GM19328 (cell line): ENCODE measurements around the gene FLCN.
A peak's percentile ranks its signal among the peaks of the same experiment; 100 is the strongest.

ENCODE experiments used
- ATAC-seq: cut with Tn5 transposase; IDR thresholded peaks from one replicate; pipeline ENCODE4 v1.9.1; 2021; ENCODE audit warnings: mild to moderate bottlenecking, moderate library complexity; ENCODE audit not compliant: unreplicated experiment

FLCN gene

GRCh38 chr17:17239832-17240231 lies 2.9 kb upstream of the FLCN start:
- ATAC-seq: no peak

DNA sequence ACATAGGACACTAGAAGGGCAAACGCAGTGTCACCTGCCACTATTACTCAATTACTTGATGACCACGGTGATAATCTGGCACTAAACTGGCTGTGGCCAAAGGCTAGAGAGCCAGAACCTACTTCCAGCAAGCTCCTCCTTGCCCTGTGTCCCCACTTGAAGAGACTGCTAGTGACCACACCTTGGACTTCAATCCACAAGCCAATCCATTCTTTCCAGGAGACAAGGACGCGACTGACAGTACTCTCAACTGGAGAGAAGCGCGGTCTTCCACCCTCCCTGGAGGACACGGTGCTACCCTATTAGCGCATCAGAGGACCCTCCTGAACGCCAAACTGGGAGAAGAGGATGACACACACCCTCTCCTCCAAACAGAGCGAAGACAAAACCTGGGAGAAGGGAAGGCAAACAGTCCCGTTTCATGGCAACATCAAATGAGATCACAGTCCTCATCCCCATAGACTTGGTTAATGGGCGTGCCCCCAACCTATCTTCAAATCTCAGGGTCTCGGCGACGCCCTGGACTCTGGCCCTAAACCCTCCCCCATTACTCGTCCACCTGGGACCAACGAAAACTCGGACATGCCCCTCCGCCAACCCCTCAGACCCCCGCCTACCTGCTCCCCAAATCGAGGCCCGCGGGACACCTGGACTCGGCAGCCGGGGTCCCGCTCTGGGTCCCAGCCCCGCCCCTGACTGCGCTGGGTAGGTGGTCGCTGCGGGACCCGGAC lies 508 bp downstream of the FLCN start:
- ATAC-seq: peak; percentile 18

DNA sequence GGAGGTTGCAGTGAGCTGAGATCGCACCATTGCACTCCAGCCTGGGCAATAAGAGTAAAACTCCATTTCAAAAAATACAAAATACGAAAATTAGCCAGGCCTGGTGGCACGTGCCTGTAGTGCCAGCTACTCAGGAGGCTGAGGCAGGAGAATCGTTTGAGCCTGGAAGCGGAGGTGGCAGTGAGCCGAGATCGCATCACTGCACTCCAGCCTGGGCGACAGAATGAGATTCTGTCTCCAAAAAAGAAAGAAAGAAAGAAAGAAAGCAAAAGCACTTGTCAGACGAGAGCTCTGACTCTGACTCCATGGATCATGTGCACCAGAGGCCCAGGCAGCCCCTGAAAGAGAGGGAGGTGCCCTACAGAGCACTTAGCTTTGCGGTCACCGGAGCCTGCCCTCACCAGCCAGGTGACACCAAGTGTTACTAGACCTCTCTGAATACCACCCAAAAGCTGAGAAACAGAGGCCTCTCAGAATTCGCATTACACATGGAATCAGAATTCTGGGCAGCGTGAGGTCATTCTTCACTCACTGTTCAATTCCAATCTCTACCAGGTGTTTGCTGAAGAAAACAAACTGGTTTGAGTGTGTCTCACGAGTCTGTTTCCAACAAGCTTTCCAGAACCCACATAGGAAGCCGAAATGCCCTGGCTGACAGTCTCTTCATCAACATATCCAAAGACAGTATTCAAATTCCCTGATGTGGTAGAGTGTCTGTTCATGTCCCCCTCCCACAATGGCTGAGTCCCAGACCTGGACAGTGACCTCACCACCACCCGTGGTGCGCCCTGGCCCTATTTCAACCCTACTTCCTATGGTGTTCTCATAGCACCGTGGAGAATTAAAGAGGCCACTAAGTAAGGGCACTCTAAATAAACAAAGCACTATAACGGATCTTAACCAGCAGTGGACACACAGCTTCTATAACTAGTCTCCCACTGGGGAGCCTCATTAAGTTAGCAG lies 1.5 kb downstream of the FLCN start:
- ATAC-seq: no peak

- no peak for ATAC-seq
These were observed 4.7 kb downstream of the FLCN start for GRCh38 chr17:17232303-17232621.

DNA sequence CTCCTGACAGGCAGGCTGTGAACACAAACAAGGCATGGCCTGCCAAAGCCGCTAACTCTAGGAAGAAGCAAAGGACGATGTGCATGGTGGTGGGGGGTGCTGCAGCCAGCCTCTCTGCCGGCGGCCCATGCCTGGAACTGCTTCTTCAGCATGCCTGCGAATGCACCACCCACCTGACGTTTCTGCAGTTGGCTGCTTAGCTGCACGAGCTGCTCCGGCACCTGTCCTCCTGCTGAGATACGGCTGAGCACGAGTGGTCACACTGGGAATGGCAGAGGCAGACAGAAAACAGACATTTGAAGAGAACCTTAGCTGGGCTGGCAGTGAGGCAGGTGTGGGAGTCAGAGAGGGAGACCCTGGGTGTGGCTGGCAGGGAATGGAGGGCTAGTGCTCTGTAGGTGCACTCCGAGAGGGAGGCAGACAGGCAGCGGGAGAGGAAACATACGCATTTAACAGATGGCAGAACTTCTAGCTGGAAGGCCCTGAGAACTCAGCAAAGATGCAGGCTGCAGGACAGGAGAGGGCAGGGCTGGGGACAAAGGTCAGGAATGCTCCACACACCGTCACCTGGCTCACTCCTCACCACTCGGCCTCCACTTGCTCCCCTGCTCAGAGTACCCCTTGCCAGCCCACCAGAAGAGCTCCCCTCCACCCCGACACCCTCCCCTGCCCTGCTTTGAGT lies 5.2 kb downstream of the FLCN start:
- no peak for ATAC-seq

- ATAC-seq: no peak
These were observed 7.3 kb downstream of the FLCN start for GRCh38 chr17:17229416-17230384.

- no peak for ATAC-seq
These were observed 8.3 kb downstream of the FLCN start for GRCh38 chr17:17228521-17229279.

GRCh38 chr17:17227608-17228520 lies 9.1 kb downstream of the FLCN start:
- no peak for ATAC-seq

DNA sequence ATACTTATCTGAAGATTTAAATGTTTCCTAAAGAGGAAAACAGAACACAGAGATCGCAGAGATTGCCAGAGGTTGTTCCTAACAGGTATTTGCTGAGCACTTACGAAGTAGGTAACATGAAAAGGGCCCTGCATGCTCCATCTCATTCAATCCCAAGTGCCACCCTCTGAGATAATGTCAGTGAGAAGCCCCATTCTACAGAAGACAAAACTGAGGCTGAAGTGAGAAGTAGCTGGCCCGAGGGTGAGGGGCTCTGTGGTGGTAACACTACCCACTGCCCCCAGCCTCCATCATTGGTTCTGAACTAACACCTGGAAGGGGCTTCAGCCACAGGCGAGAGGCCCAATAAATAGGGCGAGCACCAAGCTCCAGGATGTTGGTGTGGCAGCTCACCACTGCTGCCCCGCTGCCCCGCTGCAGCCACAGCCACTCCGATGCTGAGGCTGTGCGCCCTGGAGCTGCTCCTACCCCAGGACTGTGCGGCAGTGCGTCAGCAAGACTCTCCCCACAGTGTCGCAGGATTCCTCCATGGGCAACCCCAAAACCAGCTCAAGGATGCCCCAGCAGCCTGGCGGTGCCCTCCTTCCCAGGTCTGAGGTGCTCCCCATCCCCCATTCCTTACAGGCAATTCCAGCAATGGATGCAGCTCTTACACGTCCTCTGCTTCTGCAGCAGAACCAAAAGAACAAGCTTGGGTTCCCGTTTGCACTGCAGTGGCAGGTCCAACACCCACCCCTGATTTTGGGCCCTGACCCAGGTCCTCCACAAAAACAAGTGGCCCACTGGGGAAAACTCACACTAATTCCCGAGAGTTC lies 10.3 kb downstream of the FLCN start:
- no peak for ATAC-seq

- no peak for ATAC-seq
These were observed 11.1 kb downstream of the FLCN start for GRCh38 chr17:17225901-17226300.

GRCh38 chr17:17224137-17224536 lies 12.8 kb downstream of the FLCN start:
- ATAC-seq: no peak

DNA sequence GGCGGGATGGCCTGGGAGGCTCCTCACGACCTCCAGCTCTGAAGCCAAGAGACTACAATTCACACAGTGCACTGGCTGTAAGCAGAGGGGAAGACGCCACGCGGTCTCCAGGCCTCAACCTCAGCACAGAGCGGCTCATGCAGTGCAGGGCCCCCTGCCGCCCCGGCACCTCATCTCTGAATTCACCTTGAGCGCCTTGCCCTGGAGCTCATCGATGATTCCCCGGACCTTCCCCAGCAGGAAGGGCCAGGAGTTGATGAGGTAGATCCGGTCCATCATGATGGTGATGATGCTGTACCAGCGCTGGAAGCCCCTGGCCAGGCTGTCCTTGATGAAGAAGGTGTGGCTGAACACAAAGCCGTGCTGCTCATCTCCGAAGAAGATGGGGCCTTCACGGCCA lies 13.2 kb downstream of the FLCN start:
- no peak for ATAC-seq

- no peak for ATAC-seq
These were observed 15.6 kb downstream of the FLCN start for GRCh38 chr17:17221329-17221728.

- ATAC-seq: no peak
These were observed 16.4 kb downstream of the FLCN start for GRCh38 chr17:17220529-17220928.

GRCh38 chr17:17217995-17218394 lies 19.0 kb downstream of the FLCN start:
- ATAC-seq: no peak

- ATAC-seq: no peak
These were observed 20.2 kb downstream of the FLCN start for GRCh38 chr17:17216776-17217175.

DNA sequence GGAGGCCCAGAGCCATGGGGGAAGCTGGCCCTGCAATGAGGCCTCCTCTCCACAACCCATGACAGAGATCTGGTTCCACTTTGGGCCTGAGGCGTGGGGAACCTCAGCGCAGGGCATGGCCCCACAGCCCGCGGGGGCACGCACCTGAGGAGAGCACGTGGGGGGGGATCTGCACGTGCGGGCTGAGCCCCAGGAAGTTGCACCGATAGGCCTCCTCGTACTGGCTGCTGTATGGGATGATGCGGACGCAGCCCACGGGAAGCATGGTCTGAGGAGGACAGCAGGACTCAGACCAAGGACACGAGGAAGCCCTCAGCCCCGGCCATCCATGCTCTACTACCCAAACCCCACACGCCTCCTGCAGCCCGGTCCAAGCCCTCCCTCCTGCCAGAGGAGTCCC lies 20.7 kb downstream of the FLCN start:
- no peak for ATAC-seq

GRCh38 chr17:17215575-17215974 lies 21.4 kb downstream of the FLCN start:
- ATAC-seq: no peak
